ENCODE data around the gene SNX32.

Gene SNX32

DNA sequence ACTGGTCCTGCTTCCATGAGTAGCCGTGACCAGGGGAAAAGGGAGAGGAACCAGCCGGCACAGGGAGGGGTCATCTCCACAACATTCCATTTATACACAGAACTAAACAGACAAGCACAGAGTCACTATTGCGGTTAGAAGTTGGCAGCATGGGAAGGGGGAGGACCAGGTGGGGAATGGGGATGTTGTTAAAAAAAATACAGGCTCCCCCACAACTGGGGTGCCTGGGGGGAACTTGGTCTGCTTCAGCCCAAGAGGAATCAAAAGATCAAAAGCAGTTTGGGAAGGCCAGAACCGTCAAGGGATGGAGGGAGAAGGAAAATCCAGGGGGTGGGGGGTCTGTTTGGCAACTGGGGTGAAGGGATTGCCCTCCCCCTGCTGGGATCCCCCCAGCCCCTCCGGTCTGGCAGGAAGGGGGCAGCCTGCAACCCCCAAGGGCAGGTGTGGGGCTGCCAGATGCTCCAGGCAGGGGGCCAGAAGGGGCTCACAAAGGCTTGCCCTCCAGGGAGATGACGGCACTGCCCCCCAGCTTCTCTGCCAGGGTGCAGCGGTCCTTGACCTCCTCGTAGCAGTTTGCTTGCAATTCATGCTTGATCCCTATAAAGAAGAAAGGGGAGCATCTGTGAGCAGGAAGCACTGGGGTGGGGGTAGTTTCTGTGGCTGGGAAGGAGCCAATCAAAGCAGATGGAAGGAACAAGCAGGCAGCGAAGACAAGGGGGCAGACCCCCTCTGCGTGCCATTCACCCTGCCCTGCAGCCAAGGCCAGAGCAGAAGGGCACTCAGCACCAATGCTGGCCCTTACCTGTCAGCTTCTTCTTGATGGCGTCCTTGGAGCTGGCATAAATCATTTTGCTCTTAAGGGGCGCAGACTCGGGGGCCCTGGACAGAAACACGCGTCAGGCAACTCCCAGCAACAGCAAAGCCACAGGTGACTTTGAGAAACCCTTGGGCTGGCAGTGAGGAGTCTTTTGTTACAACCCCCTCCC lies 21.4 kb downstream of the SNX32 start:
- no peak for DNase-seq (ENCODE audit: low read depth in 1 of 2, low spot score in 1 of 2)

DNA sequence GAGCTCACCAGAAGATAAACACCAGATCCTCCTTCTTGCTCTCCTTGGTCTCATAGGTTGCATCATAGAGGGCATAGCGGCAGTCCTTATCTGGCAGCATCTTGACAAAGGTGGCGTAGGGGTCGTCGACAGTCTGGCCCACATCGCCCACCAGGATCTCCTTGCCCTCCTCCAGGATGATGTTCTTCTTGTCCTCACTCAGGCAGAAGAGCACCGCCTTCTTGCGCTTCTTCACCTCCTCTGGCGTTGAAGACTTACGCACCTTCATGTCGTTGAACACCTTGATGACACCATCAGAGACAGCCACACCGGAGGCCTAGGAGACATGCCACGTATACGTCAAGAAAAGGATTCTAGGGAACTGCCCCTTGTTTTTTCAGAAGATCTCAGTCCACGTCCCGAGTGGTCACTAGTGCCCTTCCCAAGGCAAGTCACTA lies 22.2 kb downstream of the SNX32 start:
- DNase-seq (ENCODE audit: low read depth in 1 of 2, low spot score in 1 of 2): no peak

DNA sequence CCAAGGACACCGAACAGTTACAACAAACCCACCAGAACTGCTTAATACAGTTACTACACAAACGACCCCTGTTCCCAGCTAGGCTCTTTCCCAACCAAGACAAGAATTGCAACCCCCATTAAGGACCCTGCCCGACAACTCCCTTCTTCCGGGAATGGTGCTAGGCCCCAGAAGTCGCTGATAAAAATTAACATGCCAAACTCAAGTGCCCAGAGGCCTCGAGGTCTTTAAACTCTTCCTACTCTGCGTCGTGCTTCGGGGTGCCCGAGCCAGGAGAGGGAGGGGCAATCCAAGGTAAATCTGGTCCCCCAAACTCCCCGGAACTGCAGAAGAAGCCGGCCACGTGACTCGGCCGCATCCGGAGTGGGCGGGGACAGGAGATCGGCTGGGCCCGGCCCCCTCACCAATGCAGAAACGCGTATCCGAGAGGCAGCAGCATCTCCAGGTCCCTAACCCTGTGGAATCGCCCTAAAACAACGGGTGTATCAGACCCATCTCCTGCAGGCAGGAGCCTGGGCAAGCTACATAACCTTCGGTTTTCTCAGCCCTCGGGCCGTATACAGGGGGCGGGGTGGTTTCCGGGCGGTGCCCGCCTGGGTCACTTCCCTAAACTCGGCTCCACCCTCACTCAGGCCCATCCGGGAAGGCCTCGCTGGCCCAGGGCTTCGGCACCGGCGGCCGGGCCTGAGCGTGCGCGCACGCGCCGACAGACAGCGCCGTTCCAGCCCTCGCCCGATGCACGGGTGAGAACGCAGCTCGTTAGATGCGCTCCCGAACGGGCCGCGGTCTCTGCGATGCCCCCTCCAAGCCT lies 23.1 kb downstream of the SNX32 start:
- peak; percentile 68 to 75 for DNase-seq (ENCODE audit: low read depth in 1 of 2, low spot score in 1 of 2)

GRCh38 chr11:65857500-65857852 lies 23.7 kb downstream of the SNX32 start:
- DNase-seq (ENCODE audit: low read depth in 1 of 2, low spot score in 1 of 2): peak in 1 of 2 donors; percentile 52

DNA sequence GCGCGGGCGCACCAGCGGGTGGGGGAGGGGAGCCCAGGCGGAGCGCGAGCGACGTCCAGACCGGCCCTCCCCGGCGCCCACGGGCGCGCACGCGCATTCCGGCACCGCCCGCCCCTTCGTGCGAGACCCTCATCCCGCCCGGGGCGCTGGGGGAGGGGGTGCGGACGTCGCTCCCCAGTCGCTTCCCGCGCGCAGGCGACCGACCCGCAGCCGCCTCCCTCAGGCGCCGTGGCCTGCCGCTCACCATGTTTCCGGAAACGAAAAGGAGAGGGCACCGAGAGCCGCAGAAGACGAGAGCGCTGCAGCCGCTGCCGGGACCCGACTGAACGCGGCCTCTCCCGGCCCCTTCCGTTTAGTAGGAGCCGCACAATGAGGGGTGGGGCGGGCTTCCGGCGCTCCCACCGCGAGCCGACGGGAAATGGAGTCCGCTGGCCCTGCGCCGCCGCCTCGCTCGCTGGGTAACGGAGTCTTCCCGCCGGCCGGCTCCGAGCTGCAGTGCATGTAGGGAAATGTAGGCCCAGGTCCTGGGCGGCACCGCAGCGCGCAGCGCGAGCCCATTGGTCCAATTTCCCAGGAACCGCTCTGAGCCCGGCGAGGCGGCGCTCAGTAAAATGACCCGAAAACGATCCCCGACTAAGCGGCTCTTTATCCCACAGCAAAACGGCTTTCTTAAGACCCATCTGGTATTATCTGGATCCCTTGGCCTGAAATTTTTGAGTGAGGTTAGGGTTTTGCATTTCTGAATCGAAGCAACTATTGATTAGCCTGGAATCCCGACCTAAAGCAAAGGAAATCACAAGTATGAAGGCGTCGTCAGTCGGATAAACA lies 24.3 kb downstream of the SNX32 start, which contains the start of gene CFL1:
CFL1 (minus strand) TSS at position 328 of the 828 bp plus-strand sequence; CDS start at position 247, 81 bp downstream.
- peak; percentile 93 to 96 for DNase-seq (ENCODE audit: low read depth in 1 of 2, low spot score in 1 of 2)

DNA sequence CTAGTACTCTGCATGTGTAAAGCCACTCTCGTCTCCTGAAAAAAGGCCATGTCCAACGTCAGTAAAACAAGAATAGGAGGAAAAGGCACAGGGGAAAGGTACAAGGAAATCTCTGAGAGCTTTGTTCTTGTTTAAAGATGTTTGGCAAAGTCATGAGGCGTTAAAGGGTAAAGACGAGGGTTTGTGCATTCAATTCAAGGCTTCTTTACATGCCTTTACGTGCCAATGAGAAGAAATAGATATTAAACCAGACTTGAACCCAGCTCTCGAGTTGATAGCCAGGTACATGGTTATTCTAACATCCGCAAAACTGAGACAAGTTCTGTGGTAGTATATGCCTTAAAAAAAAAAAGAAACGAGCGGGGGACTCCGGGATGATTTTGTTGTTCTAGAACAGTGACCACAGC lies 24.9 kb downstream of the SNX32 start:
- no peak for DNase-seq (ENCODE audit: low read depth in 1 of 2, low spot score in 1 of 2)

GRCh38 chr11:65859095-65859811 lies 25.5 kb downstream of the SNX32 start:
- peak; percentile 93 to 94 for DNase-seq (ENCODE audit: low read depth in 1 of 2, low spot score in 1 of 2)

GRCh38 chr11:65859812-65860277 lies 26.1 kb downstream of the SNX32 start:
- DNase-seq (ENCODE audit: low read depth in 1 of 2, low spot score in 1 of 2): peak in 1 of 2 donors; percentile 26

GRCh38 chr11:65860278-65861164 lies 26.8 kb downstream of the SNX32 start, which contains the start of gene MUS81:
TSS of gene MUS81 (plus strand) at chr11:65860433. CDS start at chr11:65860754, 321 bp downstream.
- DNase-seq (ENCODE audit: low read depth in 1 of 2, low spot score in 1 of 2): peak; percentile 93 to 96

- no peak for DNase-seq (ENCODE audit: low read depth in 1 of 2, low spot score in 1 of 2)
Observed at GRCh38 chr11:65861165-65861505, 27.4 kb downstream of the SNX32 start.

GRCh38 chr11:65861533-65862183 lies 27.9 kb downstream of the SNX32 start:
- no peak for DNase-seq (ENCODE audit: low read depth in 1 of 2, low spot score in 1 of 2)

- DNase-seq (ENCODE audit: low read depth in 1 of 2, low spot score in 1 of 2): no peak
Observed at GRCh38 chr11:65862191-65862735, 28.5 kb downstream of the SNX32 start.

- DNase-seq (ENCODE audit: low read depth in 1 of 2, low spot score in 1 of 2): no peak
Observed at GRCh38 chr11:65862941-65863888, 29.5 kb downstream of the SNX32 start.

DNA sequence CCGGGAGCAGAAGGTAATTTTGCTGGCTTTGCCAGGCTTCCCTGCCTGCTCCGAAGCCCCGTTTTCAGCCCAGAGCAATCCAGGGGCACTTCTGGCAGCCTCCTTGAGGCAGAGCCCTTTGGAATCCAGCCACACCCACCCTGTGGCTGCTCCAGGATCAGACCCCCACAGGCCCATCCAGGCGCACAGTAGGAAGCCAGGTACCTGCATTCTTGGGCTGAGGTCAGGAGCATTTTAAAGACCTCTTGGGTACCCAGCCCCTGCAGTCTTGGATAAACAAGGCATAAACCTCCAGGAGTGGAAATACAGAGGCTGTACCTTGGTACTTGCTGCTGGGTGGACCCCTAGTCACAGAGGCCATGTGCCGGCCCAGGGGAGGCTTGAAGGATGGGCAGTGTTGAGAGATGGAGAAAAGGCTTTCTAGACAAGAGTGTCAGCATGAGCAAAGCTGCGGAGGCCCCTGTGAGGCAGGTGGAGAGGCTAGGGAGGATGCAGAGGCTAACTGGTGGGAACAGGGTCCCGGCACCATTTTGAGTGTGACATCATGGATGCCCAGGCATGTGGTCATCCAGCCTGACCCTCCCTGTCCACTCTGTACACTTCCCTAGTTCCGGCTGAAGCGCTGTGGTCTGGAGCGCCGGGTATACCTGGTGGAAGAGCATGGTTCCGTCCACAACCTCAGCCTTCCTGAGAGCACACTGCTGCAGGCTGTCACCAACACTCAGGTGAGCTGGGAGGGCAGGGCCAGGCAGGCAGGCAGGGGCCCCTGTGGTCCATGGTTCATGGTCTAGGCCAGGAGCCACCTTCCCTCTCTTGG lies 30.3 kb downstream of the SNX32 start:
- DNase-seq (ENCODE audit: low read depth in 1 of 2, low spot score in 1 of 2): no peak

DNA sequence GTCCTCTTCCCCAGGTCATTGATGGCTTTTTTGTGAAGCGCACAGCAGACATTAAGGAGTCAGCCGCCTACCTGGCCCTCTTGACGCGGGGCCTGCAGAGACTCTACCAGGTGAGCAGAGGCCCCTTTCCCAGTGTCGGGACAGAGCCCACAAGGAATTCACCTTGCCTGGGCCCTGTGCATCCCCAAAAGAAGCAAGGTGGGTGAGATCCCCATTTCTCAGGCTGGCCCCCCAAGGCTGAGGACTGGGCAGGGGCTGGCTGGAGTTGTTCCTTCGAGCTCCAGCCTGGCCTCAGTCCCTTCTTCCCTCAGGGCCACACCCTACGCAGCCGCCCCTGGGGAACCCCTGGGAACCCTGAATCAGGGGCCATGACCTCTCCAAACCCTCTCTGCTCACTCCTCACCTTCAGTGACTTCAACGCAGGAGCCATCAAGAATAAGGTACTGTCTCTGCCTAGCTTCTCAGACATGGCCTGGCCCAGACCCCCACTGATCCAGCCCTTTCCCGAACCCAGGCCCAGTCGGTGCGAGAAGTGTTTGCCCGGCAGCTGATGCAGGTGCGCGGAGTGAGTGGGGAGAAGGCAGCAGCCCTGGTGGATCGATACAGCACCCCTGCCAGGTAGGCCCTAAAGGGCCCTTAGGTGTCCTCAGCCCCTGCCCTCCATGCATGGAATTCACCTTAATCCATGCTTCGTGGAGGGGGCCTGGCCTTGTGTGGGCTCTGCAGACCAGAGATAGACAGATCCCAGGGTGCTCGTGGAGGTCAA lies 31.1 kb downstream of the SNX32 start:
- DNase-seq (ENCODE audit: low read depth in 1 of 2, low spot score in 1 of 2): no peak

Data from stimulated activated CD4-positive, alpha-beta T cell treated with anti-CD3 and anti-CD28 coated beads, Interleukin-15, amount 100 ng/mL, for 1 hour (primary cell).